Testis (tissue), 2 donors: ENCODE measurements around the gene TENM4.

Experiments used
- POLR2A ChIP-seq: fragments of 450-650 bp; IDR thresholded peaks from one replicate; pipeline ENCODE4 v1.6.1; 2017; ENCODE audit warnings: antibody characterized with exemption, mild to moderate bottlenecking, moderate library complexity
- TF ChIP-seq, protein P1 (sequence below), 3 experiments: fragments of 450-650 bp in 2 of 3; fragments of 200-600 bp in 1 of 3; sonication (generic) in 1 of 3; IDR thresholded peaks; one replicate each; pipeline ENCODE4 v1.5.1; 2016 to 2019; ENCODE audit warnings: antibody characterized with exemption in 3 of 3, mild to moderate bottlenecking in 2 of 3, moderate library complexity in 1 of 3

- TF ChIP-seq, protein P1, sequence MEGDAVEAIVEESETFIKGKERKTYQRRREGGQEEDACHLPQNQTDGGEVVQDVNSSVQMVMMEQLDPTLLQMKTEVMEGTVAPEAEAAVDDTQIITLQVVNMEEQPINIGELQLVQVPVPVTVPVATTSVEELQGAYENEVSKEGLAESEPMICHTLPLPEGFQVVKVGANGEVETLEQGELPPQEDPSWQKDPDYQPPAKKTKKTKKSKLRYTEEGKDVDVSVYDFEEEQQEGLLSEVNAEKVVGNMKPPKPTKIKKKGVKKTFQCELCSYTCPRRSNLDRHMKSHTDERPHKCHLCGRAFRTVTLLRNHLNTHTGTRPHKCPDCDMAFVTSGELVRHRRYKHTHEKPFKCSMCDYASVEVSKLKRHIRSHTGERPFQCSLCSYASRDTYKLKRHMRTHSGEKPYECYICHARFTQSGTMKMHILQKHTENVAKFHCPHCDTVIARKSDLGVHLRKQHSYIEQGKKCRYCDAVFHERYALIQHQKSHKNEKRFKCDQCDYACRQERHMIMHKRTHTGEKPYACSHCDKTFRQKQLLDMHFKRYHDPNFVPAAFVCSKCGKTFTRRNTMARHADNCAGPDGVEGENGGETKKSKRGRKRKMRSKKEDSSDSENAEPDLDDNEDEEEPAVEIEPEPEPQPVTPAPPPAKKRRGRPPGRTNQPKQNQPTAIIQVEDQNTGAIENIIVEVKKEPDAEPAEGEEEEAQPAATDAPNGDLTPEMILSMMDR (IDR thresholded peaks at IDR 0.05) = no peak
- TF ChIP-seq POLR2A = no peak
These were observed 751.2 kb downstream of the TENM4 start for GRCh38 chr11:78689585-78690153.
